Tibial nerve (tissue), 4 donors: Measurements from ENCODE around the gene BAIAP2.

Experiments used
- CTCF ChIP-seq, 5 experiments: fragments of 200-600 bp in 3 of 5; fragments of 450-650 bp in 2 of 5; sonication (generic) in 3 of 5; IDR thresholded peaks; one replicate each; pipeline ENCODE4 v1.5.1; 2016 to 2019; ENCODE audit warnings: antibody characterized with exemption in 5 of 5, mild to moderate bottlenecking in 3 of 5, moderate library complexity in 2 of 5
- EP300 ChIP-seq, 2 donors: sonication (generic); formaldehyde crosslinking; IDR thresholded peaks; one replicate each; pipeline ENCODE4 v1.6.1; 2017; ENCODE audit warnings: antibody characterized with exemption in 2 of 2, mild to moderate bottlenecking in 1 of 2
- POLR2A ChIP-seq, 2 donors: fragments of 450-650 bp; IDR thresholded peaks; one replicate each; pipeline ENCODE4 v1.6.1; 2017; ENCODE audit warnings: antibody characterized with exemption in 2 of 2, mild to moderate bottlenecking in 2 of 2, moderate library complexity in 2 of 2

GRCh38 chr17:81081222-81082176 is 46.5 kb downstream of the BAIAP2 start:
- TF ChIP-seq POLR2A (IDR thresholded peaks at IDR 0.05): no peak
- TF ChIP-seq CTCF (IDR thresholded peaks at IDR 0.05): no peak
- TF ChIP-seq EP300 (IDR thresholded peaks at IDR 0.05): no peak
